HepG2 (cell line): ENCODE results near the gene FALEC. TPM values are rescaled to one million over a fixed set of nuclear protein-coding genes. Genes with fewer than 3 reads are reported as not detected.
A peak's percentile ranks its signal among the peaks of the same experiment; 100 is the strongest.

Experiments used
- HMG20A ChIP-seq: IDR thresholded peaks from 2 replicates; pipeline ENCODE4 v1.6.1; 2016; ENCODE audit warnings: borderline replicate concordance
- JUNB ChIP-seq: sonication (generic); formaldehyde crosslinking; IDR thresholded peaks from 2 replicates; pipeline ENCODE4 v1.8.0; 2022; ENCODE audit warnings: missing genetic modification reagents, mild to moderate bottlenecking, borderline replicate concordance
- KDM5A ChIP-seq: fragments of 200-600 bp; sonication (generic); IDR thresholded peaks from 2 replicates; pipeline ENCODE4 v1.7.0; 2018; ENCODE audit warnings: antibody characterized with exemption, mild to moderate bottlenecking, low read length, borderline replicate concordance
- SALL1 ChIP-seq: sonication (generic); formaldehyde crosslinking; IDR thresholded peaks from 2 replicates; pipeline ENCODE4 v1.8.0; 2022; ENCODE audit warnings: mild to moderate bottlenecking, missing genetic modification reagents
- SOX13 ChIP-seq, 3 experiments: fragments of 450-650 bp in 1 of 3; sonication (generic) in 1 of 3; formaldehyde crosslinking in 1 of 3; IDR thresholded peaks in 2 of 3; conservative IDR thresholded peaks in 1 of 3; 2 replicates each; pipeline versions ENCODE4 v1.5.0 to v1.6.1; 2016 to 2020; ENCODE audit warnings: antibody characterized with exemption in 1 of 3, mild to moderate bottlenecking in 1 of 3, missing compliant biosample characterization in 1 of 3, missing genetic modification reagents in 1 of 3, moderate library complexity in 1 of 3
- YY1 ChIP-seq: IDR thresholded peaks from 2 replicates; pipeline ENCODE4 v1.6.1; 2011; ENCODE audit warnings: low read length, low read depth, moderate library complexity, mild to moderate bottlenecking; ENCODE audit not compliant: insufficient read depth, insufficient replicate concordance
- ZFP90 ChIP-seq: sonication (generic); formaldehyde crosslinking; IDR thresholded peaks from 2 replicates; pipeline ENCODE4 v1.8.0; 2022; ENCODE audit warnings: missing genetic modification reagents, mild to moderate bottlenecking, inconsistent platforms, borderline replicate concordance
- ZMYM3 ChIP-seq: sonication (generic); formaldehyde crosslinking; IDR thresholded peaks from 2 replicates; pipeline ENCODE4 v1.5.1; 2020; ENCODE audit warnings: mild to moderate bottlenecking, missing genetic modification reagents
- ZNF30 ChIP-seq: sonication (generic); formaldehyde crosslinking; IDR thresholded peaks from 2 replicates; pipeline ENCODE4 v1.5.0; 2020; ENCODE audit warnings: mild to moderate bottlenecking, missing genetic modification reagents
- ZNF513 ChIP-seq: sonication (generic); formaldehyde crosslinking; conservative IDR thresholded peaks from 2 replicates; pipeline ENCODE4 v1.5.0; 2020; ENCODE audit warnings: missing genetic modification reagents
- ZNF713 ChIP-seq: sonication (generic); formaldehyde crosslinking; IDR thresholded peaks from 2 replicates; pipeline ENCODE4 v1.4.0; 2020; ENCODE audit warnings: mild to moderate bottlenecking, missing genetic modification reagents
- ZNF772 ChIP-seq: sonication (generic); formaldehyde crosslinking; IDR thresholded peaks from 2 replicates; pipeline ENCODE4 v1.5.0; 2020; ENCODE audit warnings: mild to moderate bottlenecking, missing genetic modification reagents
- ZNF841 ChIP-seq: sonication (generic); formaldehyde crosslinking; IDR thresholded peaks from 2 replicates; pipeline ENCODE4 v1.8.1; 2023; ENCODE audit warnings: missing genetic modification reagents, borderline replicate concordance
- polyA plus RNA-seq, 8 experiments: library from polyadenylated mRNA; depleted of rRNA in 3 of 8; stranded (reverse) in 7 of 8; unstranded in 1 of 8; fragments of >200 nt; fragmentation: Illumina TruSeq in 4 of 8; extraction: Trizol in 4 of 8; gene quantifications; 2 replicates each; pipeline versions ENCODE4 v1.2.1 to v1.2.3, GENCODE V29; 2011 to 2016; ENCODE audit warnings: low read depth in 4 of 8, missing spikeins in 1 of 8, mixed read lengths in 1 of 8; ENCODE audit not compliant: insufficient read depth in 1 of 8
- total RNA-seq, 5 experiments: library from RNA; depleted of rRNA; stranded (reverse); fragments of >200 nt; fragmentation: Illumina TruSeq; extraction: Trizol; gene quantifications; 2 replicates each; pipeline ENCODE4 v1.2.3, GENCODE V29; 2016; ENCODE audit warnings: low read depth in 1 of 5
- TF ChIP-seq, protein P1 (sequence below): sonication (generic); formaldehyde crosslinking; IDR thresholded peaks from 2 replicates; pipeline ENCODE4 v1.8.1; 2023; ENCODE audit warnings: mild to moderate bottlenecking, moderate library complexity, missing genetic modification reagents
- TF ChIP-seq, protein P2 (sequence below): sonication (generic); formaldehyde crosslinking; IDR thresholded peaks from 2 replicates; pipeline ENCODE4 v1.4.0; 2020; ENCODE audit warnings: missing genetic modification reagents
- TF ChIP-seq, protein P3 (sequence below): sonication (generic); formaldehyde crosslinking; IDR thresholded peaks from 2 replicates; pipeline ENCODE4 v1.4.0; 2020; ENCODE audit warnings: mild to moderate bottlenecking, low read depth, missing genetic modification reagents
- TF ChIP-seq, protein P4 (sequence below): sonication (generic); formaldehyde crosslinking; IDR thresholded peaks from 2 replicates; pipeline ENCODE4 v1.5.1; 2020; ENCODE audit warnings: mild to moderate bottlenecking, missing genetic modification reagents, moderate library complexity

Gene FALEC
- total and polyA plus RNA-seq, 2 of the 13 experiments (the other 11 are each of a cell fraction or from before 2014, with no cell fraction given) = 0.33 to 0.71 TPM

GRCh38 chr1:150579110-150579944 lies 63.8 kb downstream of the FALEC start, which contains the start of gene MCL1 (continued):
- TF ChIP-seq, protein P1, sequence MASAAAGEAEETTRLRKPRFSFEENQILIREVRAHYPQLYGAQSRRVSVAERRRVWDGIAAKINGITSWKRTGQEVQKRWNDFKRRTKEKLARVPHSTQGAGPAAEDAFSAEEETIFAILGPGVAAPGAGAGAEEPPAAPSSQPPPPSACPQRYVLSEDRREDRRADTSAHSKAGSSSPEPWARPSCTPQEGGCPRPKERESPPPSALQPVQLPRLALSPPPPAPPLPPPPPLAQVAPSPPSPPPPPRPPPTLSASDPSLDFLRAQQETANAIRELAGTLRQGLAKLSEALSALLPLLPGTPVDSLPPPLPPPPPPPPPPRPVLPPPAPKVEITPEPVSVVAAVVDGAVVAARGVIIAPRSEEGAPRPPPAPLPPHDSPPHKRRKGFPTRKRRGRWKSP (CRISPR knock-in tag) = peak; percentile 8
- TF ChIP-seq, protein P2, sequence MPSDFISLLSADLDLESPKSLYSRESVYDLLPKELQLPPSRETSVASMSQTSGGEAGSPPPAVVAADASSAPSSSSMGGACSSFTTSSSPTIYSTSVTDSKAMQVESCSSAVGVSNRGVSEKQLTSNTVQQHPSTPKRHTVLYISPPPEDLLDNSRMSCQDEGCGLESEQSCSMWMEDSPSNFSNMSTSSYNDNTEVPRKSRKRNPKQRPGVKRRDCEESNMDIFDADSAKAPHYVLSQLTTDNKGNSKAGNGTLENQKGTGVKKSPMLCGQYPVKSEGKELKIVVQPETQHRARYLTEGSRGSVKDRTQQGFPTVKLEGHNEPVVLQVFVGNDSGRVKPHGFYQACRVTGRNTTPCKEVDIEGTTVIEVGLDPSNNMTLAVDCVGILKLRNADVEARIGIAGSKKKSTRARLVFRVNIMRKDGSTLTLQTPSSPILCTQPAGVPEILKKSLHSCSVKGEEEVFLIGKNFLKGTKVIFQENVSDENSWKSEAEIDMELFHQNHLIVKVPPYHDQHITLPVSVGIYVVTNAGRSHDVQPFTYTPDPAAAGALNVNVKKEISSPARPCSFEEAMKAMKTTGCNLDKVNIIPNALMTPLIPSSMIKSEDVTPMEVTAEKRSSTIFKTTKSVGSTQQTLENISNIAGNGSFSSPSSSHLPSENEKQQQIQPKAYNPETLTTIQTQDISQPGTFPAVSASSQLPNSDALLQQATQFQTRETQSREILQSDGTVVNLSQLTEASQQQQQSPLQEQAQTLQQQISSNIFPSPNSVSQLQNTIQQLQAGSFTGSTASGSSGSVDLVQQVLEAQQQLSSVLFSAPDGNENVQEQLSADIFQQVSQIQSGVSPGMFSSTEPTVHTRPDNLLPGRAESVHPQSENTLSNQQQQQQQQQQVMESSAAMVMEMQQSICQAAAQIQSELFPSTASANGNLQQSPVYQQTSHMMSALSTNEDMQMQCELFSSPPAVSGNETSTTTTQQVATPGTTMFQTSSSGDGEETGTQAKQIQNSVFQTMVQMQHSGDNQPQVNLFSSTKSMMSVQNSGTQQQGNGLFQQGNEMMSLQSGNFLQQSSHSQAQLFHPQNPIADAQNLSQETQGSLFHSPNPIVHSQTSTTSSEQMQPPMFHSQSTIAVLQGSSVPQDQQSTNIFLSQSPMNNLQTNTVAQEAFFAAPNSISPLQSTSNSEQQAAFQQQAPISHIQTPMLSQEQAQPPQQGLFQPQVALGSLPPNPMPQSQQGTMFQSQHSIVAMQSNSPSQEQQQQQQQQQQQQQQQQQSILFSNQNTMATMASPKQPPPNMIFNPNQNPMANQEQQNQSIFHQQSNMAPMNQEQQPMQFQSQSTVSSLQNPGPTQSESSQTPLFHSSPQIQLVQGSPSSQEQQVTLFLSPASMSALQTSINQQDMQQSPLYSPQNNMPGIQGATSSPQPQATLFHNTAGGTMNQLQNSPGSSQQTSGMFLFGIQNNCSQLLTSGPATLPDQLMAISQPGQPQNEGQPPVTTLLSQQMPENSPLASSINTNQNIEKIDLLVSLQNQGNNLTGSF (CRISPR knock-in tag) = no peak; the same call in 1 of the 2 replicates
- TF ChIP-seq ZNF513 (CRISPR knock-in tag) (no peak), SALL1 (CRISPR knock-in tag) (peak; percentile 43; the same call in 1 of the 2 replicates), KDM5A (peak; percentile 61; the same call in 1 of the 2 replicates), ZNF841 (CRISPR knock-in tag) (no peak), ZNF713 (no peak), HMG20A (CRISPR knock-in tag) (no peak), ZNF30 (CRISPR knock-in tag) (no peak), ZFP90 (CRISPR knock-in tag) (no peak), SOX13 (IDR thresholded peaks at IDR 0.05) (no peak), SOX13 (CRISPR knock-in tag; conservative IDR thresholded peaks at IDR 0.05 in 1 of 2, IDR thresholded peaks at IDR 0.05 in 1 of 2) (peak in 1 of 2 experiments; percentile 15; a peak in 1 of 4 replicates), JUNB (CRISPR knock-in tag) (no peak), ZMYM3 (CRISPR knock-in tag) (no peak), ZNF772 (CRISPR knock-in tag) (no peak; the same call in 1 of the 2 replicates), YY1 (no peak)
- TF ChIP-seq, protein P3, sequence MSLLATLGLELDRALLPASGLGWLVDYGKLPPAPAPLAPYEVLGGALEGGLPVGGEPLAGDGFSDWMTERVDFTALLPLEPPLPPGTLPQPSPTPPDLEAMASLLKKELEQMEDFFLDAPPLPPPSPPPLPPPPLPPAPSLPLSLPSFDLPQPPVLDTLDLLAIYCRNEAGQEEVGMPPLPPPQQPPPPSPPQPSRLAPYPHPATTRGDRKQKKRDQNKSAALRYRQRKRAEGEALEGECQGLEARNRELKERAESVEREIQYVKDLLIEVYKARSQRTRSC = 0 out of 2 replicates have a peak, but pooled peaks have one; percentile 48
- TF ChIP-seq, protein P4, sequence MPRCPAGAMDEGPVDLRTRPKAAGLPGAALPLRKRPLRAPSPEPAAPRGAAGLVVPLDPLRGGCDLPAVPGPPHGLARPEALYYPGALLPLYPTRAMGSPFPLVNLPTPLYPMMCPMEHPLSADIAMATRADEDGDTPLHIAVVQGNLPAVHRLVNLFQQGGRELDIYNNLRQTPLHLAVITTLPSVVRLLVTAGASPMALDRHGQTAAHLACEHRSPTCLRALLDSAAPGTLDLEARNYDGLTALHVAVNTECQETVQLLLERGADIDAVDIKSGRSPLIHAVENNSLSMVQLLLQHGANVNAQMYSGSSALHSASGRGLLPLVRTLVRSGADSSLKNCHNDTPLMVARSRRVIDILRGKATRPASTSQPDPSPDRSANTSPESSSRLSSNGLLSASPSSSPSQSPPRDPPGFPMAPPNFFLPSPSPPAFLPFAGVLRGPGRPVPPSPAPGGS (CRISPR knock-in tag) = peak; percentile 68; the same call in 1 of the 2 replicates
